Prostate gland (tissue), 2 donors: ENCODE results near the gene FAM177B.

Experiments
- CTCF ChIP-seq, 4 experiments: fragments of 200-600 bp in 2 of 4; fragments of 450-650 bp in 2 of 4; sonication (generic) in 2 of 4; IDR thresholded peaks; 1 replicate in 3 of 4; 2 replicates in 1 of 4; pipeline ENCODE4 v1.5.1; 2016 to 2019; ENCODE audit warnings: antibody characterized with exemption in 4 of 4, mild to moderate bottlenecking in 2 of 4, moderate library complexity in 2 of 4
- POLR2A ChIP-seq: fragments of 450-650 bp; IDR thresholded peaks from one replicate; pipeline ENCODE4 v1.6.1; 2016; ENCODE audit warnings: antibody characterized with exemption, mild to moderate bottlenecking
- POLR2AphosphoS5 ChIP-seq: sonication (generic); formaldehyde crosslinking; IDR thresholded peaks from one replicate; pipeline ENCODE4 v1.6.1; 2017; ENCODE audit warnings: antibody characterized with exemption

GRCh38 chr1:222694927-222695326 is 42.1 kb upstream of the FAM177B start:
- TF ChIP-seq CTCF (IDR thresholded peaks at IDR 0.05): no peak
- TF ChIP-seq POLR2A: no peak
- TF ChIP-seq POLR2AphosphoS5: no peak
